ENCODE data around the gene LMTK3. TPM values are rescaled to one million over a fixed set of nuclear protein-coding genes. Genes with fewer than 3 reads are reported as not detected.
"Not testable (repeated sequence)": the region's sequence is repeated elsewhere in the genome, so short reads cannot be mapped to it uniquely, and the experiment has no call there.

Gene LMTK3
- total RNA-seq, 2 donors from 2014 or later = 4.2 to 9.6 TPM

- H3K27me3 ChIP-seq = no peaks in the 10 kb centered on the region
- H3K36me3 ChIP-seq (replicated peaks in 1 of 2; ENCODE audit: insufficient read depth in 1 of 2, low read depth in 2 of 2) = no peaks in the 10 kb centered on the region
These were observed 28.5 kb upstream of the LMTK3 start for GRCh38 chr19:48540110-48540509.

DNA sequence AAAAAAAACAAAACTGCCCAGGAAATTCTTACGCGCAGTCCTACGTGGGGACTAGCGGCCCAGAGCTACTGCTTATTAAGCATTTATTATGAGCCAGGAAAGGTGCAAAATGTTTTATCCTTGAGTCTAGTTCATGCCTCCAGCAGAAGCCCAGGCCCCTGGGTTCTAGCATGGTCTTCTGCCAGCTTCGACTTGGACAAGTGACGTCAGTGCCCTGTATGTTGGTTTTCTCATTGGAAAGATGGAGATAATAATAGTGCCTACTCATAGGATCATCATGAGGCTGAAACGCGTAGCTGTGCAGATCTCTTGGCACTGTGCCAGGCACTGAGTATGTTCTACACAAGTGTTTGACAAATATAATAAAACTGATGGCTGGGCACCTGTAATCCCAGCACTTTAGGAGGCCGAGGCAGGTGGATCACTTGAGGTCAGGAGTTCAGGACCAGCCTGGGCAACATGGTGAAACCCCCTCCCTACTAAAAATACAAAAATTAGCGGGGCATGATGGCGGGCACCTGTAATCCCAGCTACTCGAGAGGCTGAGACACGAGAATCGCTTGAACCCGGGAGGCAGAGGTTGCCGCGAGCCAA, 28.0 kb upstream of the LMTK3 start:
- H3K9me3 ChIP-seq = no peaks in the 10 kb centered on the region
- peak in 3 of 4 donors; percentile 15 to 44 (median 35) for DNase-seq
- no peaks in the 10 kb centered on the region for H3K27me3 ChIP-seq
- TF ChIP-seq POLR2A (IDR thresholded peaks at IDR 0.05) (no peak), CTCF (IDR thresholded peaks at IDR 0.05) (no peak)
- no peak overlapping the region for H3K27ac ChIP-seq
- no peak overlapping the region for H3K4me3 ChIP-seq
- peaks cover 9% of the 10 kb centered on the region for H3K4me1 ChIP-seq
- no peaks in the 10 kb centered on the region for H3K36me3 ChIP-seq (replicated peaks in 1 of 2; ENCODE audit: insufficient read depth in 1 of 2, low read depth in 2 of 2)
- WGBS, 2 donors = 68% methylated on average over 15 to 17 of the region's 17 CpGs
- intact Hi-C loops (cut with DNase I) = no loop called here
- ATAC-seq = no peak

More at GRCh38 chr19:48540110-48540509, 28.5 kb upstream of the LMTK3 start:
- DNase-seq = no peak
- Histone ChIP-seq H3K9me3 (no peaks in the 10 kb centered on the region), H3K4me1 (peaks cover 9% of the 10 kb centered on the region), H3K4me3 (no peak overlapping the region), H3K27ac (no peak overlapping the region)
- intact Hi-C loops (cut with DNase I) = no loop called here
- no peak for TF ChIP-seq CTCF (IDR thresholded peaks at IDR 0.05)
- TF ChIP-seq POLR2A (IDR thresholded peaks at IDR 0.05) = no peak
- ATAC-seq = no peak
- 47 to 53% methylated on average over 4 to 7 of the region's 7 CpGs for WGBS, 2 donors

GRCh38 chr19:48538057-48538456, 26.4 kb upstream of the LMTK3 start:
- 79 to 82% methylated on average over 8 of the region's 8 CpGs for WGBS, 2 donors
- H3K27ac ChIP-seq; ATAC-seq; intact Hi-C loops (cut with DNase I); H3K4me1 ChIP-seq; H3K27me3 ChIP-seq; DNase-seq; H3K4me3 ChIP-seq; H3K36me3 ChIP-seq (replicated peaks in 1 of 2; ENCODE audit: insufficient read depth in 1 of 2, low read depth in 2 of 2); H3K9me3 ChIP-seq: not testable (repeated sequence)

DNA sequence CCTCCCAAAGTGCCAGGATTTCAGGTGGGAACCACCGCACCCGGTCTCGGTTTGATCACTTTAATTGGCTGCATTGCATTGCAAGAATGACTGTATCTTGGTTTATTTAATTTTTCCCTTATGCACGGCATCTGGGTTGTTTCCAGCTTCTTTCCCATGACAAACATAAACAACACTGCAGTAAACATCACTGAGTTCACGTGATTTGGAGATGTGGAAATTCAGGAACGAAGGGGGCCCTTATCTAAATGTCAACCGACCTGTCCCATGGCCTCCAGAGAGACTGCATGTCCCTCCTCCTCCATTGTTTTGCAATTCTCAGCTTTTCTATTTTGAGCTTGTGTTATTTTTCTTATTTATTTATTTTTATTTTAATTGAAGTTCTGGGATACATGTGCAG, 25.9 kb upstream of the LMTK3 start:
- TF ChIP-seq POLR2A (IDR thresholded peaks at IDR 0.05) (no peak), CTCF (IDR thresholded peaks at IDR 0.05) (no peak)
- intact Hi-C loops (cut with DNase I) = no loop called here
- DNase-seq (no peak), ATAC-seq (no peak)
- no peaks in the 10 kb centered on the region for H3K36me3 ChIP-seq (replicated peaks in 1 of 2; ENCODE audit: insufficient read depth in 1 of 2, low read depth in 2 of 2)
- no peaks in the 10 kb centered on the region for H3K4me1 ChIP-seq
- no peak overlapping the region for H3K4me3 ChIP-seq
- H3K9me3 ChIP-seq = no peaks in the 10 kb centered on the region
- no peak overlapping the region for H3K27ac ChIP-seq
- H3K27me3 ChIP-seq = no peaks in the 10 kb centered on the region
- 69 to 74% methylated on average over 7 of the region's 7 CpGs for WGBS, 2 donors

DNA sequence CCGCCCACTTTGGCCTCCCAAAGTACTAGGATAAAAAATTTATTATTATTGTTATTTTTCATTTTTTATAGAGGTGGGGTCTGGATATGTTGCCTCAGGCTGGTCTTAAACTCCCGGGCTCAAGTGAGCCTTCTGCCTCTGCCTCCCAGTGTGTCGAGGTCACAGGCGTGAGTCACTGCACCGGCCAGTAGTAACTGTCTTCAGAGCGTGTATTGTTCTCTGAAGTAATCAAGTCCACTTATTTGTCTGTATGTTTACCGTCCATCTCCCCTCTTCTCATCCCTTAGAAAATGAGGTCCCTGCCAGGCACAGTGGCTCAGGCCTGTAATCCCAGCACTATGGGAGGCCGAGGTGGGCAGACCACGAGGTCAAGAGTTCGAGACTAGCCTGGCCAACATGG, 22.1 kb upstream of the LMTK3 start:
- ATAC-seq = no peak
- intact Hi-C loops (cut with DNase I) = no loop called here

More for the DNA sequence above, 22.1 kb upstream of the LMTK3 start:
- WGBS, 2 donors = 76 to 77% methylated on average over 10 of the region's 10 CpGs
- no peak for DNase-seq
- H3K4me3 ChIP-seq = no peak overlapping the region
- no peaks in the 10 kb centered on the region for H3K4me1 ChIP-seq
- no peak overlapping the region for H3K27ac ChIP-seq
- H3K9me3 ChIP-seq = peaks cover 0 to 7% (median 2%) of the 10 kb centered on the region in 3 donors
- H3K27me3 ChIP-seq = no peaks in the 10 kb centered on the region
- H3K36me3 ChIP-seq (replicated peaks in 1 of 2; ENCODE audit: insufficient read depth in 1 of 2, low read depth in 2 of 2) = no peaks in the 10 kb centered on the region
- no peak for TF ChIP-seq CTCF (IDR thresholded peaks at IDR 0.05)
- TF ChIP-seq POLR2A (IDR thresholded peaks at IDR 0.05) = no peak

All from body of pancreas (tissue), 4 donors.